GM12873 (cell line): ENCODE results near the gene PRR23C.

Source experiments
- CTCF ChIP-seq: IDR thresholded peaks from 2 replicates; pipeline ENCODE4 v1.5.1; 2012; ENCODE audit warnings: low read depth, mild to moderate bottlenecking, moderate library complexity, low read length, control low read depth; ENCODE audit not compliant: insufficient read depth; ENCODE audit errors: missing control alignments

Gene PRR23C

GRCh38 chr3:139044366-139045210 is at the start of gene PRR23C:
PRR23C (minus strand) TSS chr3:139044892; CDS start chr3:139044620, 272 bp downstream.
- TF ChIP-seq CTCF: peak; percentile 41

- TF ChIP-seq CTCF: no peak
Observed at GRCh38 chr3:139093840-139094239, 49.1 kb upstream of the PRR23C start.

GRCh38 chr3:139088462-139089324 is 44.0 kb upstream of the PRR23C start:
- no peak for TF ChIP-seq CTCF

- no peak for TF ChIP-seq CTCF
Observed at GRCh38 chr3:139087621-139088020, 42.9 kb upstream of the PRR23C start.

GRCh38 chr3:139084176-139084575 is 39.5 kb upstream of the PRR23C start:
- no peak for TF ChIP-seq CTCF

- no peak for TF ChIP-seq CTCF
Observed at GRCh38 chr3:139074565-139075115, 29.9 kb upstream of the PRR23C start.

GRCh38 chr3:139062918-139063317 is 18.2 kb upstream of the PRR23C start:
- TF ChIP-seq CTCF: no peak
